Kidney epithelial cell (primary cell): Measurements from ENCODE around the gene TPGS2. TPM values are rescaled to one million over a fixed set of nuclear protein-coding genes. Genes with fewer than 3 reads are reported as not detected.
A peak's percentile ranks its signal among the peaks of the same experiment; 100 is the strongest.

Experiments
- DNase-seq: peaks from one replicate; pipeline ENCODE4 v3.0.0-alpha.2; 2010; ENCODE audit warnings: low read depth
- H3K27me3 ChIP-seq: 2 replicates; pipeline ENCODE4 v1.6.0; 2011; ENCODE audit warnings: low read length; ENCODE audit not compliant: control insufficient read depth, insufficient read depth
- H3K36me3 ChIP-seq: 2 replicates; pipeline ENCODE4 v1.5.1; 2011; ENCODE audit warnings: low read length; ENCODE audit not compliant: control insufficient read depth, insufficient read depth
- H3K4me3 ChIP-seq: 2 replicates; pipeline ENCODE4 v1.5.1; 2011; ENCODE audit warnings: low read depth, mild to moderate bottlenecking, control low read depth, low read length
- CTCF ChIP-seq: IDR thresholded peaks from 2 replicates; pipeline ENCODE4 v1.5.1; 2011; ENCODE audit warnings: mild to moderate bottlenecking, moderate library complexity, low read length, control low read depth, inconsistent platforms; ENCODE audit not compliant: insufficient read depth, poor library complexity, severe bottlenecking
- total RNA-seq: library from RNA; depleted of rRNA; stranded (reverse); fragments of >200 nt; gene quantifications from 2 replicates; pipeline ENCODE4 v1.2.3, GENCODE V29; 2015

The TPGS2 gene
- total RNA-seq, 1 donor from 2014 or later = 195 TPM

GRCh38 chr18:36808681-36809080 is 20.1 kb downstream of the TPGS2 start:
- Histone ChIP-seq H3K36me3 (peaks cover 4% of the 10 kb centered on the region), H3K27me3 (no peaks in the 10 kb centered on the region), H3K4me3 (no peak overlapping the region)
- no peak for DNase-seq
- no peak for TF ChIP-seq CTCF

- peaks cover 4% of the 10 kb centered on the region for H3K36me3 ChIP-seq
- TF ChIP-seq CTCF = no peak
- no peaks in the 10 kb centered on the region for H3K27me3 ChIP-seq
These were observed 23.7 kb downstream of the TPGS2 start for GRCh38 chr18:36805105-36805504.

GRCh38 chr18:36798738-36799473 is 29.9 kb downstream of the TPGS2 start:
- no peak for DNase-seq
- Histone ChIP-seq H3K36me3 (peaks cover 1% of the 10 kb centered on the region), H3K27me3 (no peaks in the 10 kb centered on the region), H3K4me3 (no peak overlapping the region)
- TF ChIP-seq CTCF = no peak

More at GRCh38 chr18:36805105-36805504, 23.7 kb downstream of the TPGS2 start:
- no peak overlapping the region for H3K4me3 ChIP-seq
- DNase-seq = no peak

GRCh38 chr18:36792634-36793283 is 36.0 kb downstream of the TPGS2 start:
- no peak overlapping the region for H3K4me3 ChIP-seq
- no peak for DNase-seq
- no peaks in the 10 kb centered on the region for H3K27me3 ChIP-seq
- no peak for TF ChIP-seq CTCF
- peaks cover 1% of the 10 kb centered on the region for H3K36me3 ChIP-seq

GRCh38 chr18:36786686-36787085 is 42.1 kb downstream of the TPGS2 start:
- peak; percentile 56 for DNase-seq
- Histone ChIP-seq H3K4me3 (no peak overlapping the region), H3K27me3 (no peaks in the 10 kb centered on the region), H3K36me3 (no peaks in the 10 kb centered on the region)
- no peak for TF ChIP-seq CTCF
